Effector memory CD8-positive, alpha-beta T cell (primary cell): ENCODE measurements around the gene ABLIM1.

ENCODE experiments used
- ATAC-seq: fragments of 150-1000 bp; cut with Tn5 transposase; replicated peaks from 2 replicates; pipeline ENCODE4 v1.10.0; 2021; ENCODE audit warnings: mild to moderate bottlenecking, moderate library complexity
- DNase-seq, 3 experiments: peaks; one replicate each; pipeline ENCODE4 v3.0.0; 2021
- H3K27ac Mint-ChIP-seq, 2 donors: one replicate each; pipeline ENCODE4 v1.8.0; 2022; ENCODE audit warnings: mild to moderate bottlenecking in 2 of 2, mixed read lengths in 2 of 2, moderate library complexity in 2 of 2
- H3K27me3 Mint-ChIP-seq, 2 donors: one replicate each; pipeline ENCODE4 v1.8.0; 2022; ENCODE audit warnings: mixed read lengths in 2 of 2
- H3K36me3 Mint-ChIP-seq: one replicate; pipeline ENCODE4 v1.8.0; 2022; ENCODE audit warnings: mild to moderate bottlenecking, moderate library complexity, mixed read lengths; ENCODE audit not compliant: insufficient read depth
- H3K4me1 Mint-ChIP-seq, 2 donors: one replicate each; pipeline ENCODE4 v1.8.0; 2022; ENCODE audit warnings: low read depth in 2 of 2, mixed read lengths in 2 of 2
- H3K4me3 Mint-ChIP-seq, 2 donors: one replicate each; pipeline ENCODE4 v1.8.0; 2022; ENCODE audit warnings: mild to moderate bottlenecking in 2 of 2, mixed read lengths in 2 of 2, moderate library complexity in 2 of 2
- H3K9me3 Mint-ChIP-seq, 2 donors: one replicate each; pipeline ENCODE4 v1.8.0; 2022; ENCODE audit warnings: mixed read lengths in 2 of 2

Gene ABLIM1

DNA sequence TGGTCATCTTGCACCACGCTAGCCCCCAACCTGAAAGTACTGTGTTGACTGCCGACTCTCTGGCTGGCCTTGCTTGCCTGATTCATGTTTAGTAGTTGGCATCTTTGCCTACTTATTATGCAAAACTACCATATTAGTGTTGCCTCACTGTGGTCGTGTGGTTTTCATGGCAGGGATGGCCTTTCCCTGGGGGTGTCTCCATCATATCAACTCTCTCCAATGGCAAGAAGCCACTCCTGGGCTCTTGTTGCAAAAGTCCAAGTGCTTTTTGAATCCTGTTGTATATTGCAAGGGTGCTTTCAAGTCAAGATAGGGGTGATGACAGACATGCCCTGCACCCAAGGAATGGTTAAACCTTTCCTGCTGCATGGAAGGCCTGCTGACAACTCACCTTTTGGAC, 39.4 kb downstream of the ABLIM1 start:
- Mint-ChIP-seq H3K9me3 (no peaks in the 10 kb centered on the region), H3K27ac (no peak overlapping the region), H3K36me3 (no peaks in the 10 kb centered on the region), H3K27me3 (no peaks in the 10 kb centered on the region), H3K4me1 (peaks cover 5% of the 10 kb centered on the region in 2 donors), H3K4me3 (no peak overlapping the region)
- DNase-seq (no peak), ATAC-seq (no peak)

DNA sequence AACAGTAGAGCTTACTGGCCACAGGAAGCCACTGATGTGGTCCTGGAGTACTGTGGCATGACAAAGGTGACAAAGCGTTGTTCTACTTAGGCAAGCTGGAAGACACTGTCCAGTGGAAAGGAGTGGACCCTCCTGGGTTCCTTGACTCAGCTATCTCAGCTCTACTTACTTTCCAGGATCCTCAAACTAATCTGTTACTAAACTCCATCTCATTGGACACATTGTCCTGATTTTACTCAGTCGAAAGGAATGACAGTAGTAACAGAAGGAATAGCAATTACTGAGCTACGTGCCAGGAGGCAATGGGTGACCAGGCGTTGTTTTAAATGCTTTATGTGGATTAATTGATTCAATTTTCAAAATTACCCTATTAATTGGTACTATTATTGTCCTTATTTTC, 41.6 kb downstream of the ABLIM1 start:
- Mint-ChIP-seq H3K27ac (no peak overlapping the region), H3K4me3 (no peak overlapping the region), H3K27me3 (no peaks in the 10 kb centered on the region), H3K36me3 (no peaks in the 10 kb centered on the region), H3K9me3 (no peaks in the 10 kb centered on the region), H3K4me1 (peaks cover 5% of the 10 kb centered on the region in 2 donors)
- no peak for ATAC-seq
- DNase-seq: no peak

DNA sequence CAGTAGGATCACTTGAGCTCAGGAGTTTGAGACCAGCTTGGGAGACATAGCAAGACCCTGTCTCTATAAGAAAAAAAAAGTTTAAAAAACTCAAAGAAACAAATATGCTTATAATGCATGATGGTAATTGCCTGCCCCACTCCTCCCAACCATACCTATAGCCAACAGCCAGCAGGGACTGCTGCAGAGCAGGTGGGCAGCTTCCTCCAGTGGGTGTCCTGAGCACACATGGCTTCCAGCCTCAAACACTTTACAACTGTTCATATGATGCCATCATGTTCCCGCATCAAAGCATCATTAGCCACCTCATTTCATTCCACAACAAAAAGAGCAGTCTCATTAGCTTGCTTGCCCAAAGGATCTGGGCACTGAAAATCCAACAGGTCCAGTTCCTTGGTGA, 42.0 kb downstream of the ABLIM1 start:
- H3K9me3 Mint-ChIP-seq: no peaks in the 10 kb centered on the region
- peaks cover 5% of the 10 kb centered on the region in 2 donors for H3K4me1 Mint-ChIP-seq
- no peak for ATAC-seq
- no peaks in the 10 kb centered on the region for H3K27me3 Mint-ChIP-seq
- no peak for DNase-seq
- H3K4me3 Mint-ChIP-seq: no peak overlapping the region
- H3K36me3 Mint-ChIP-seq: no peaks in the 10 kb centered on the region
- H3K27ac Mint-ChIP-seq: no peak overlapping the region

DNA sequence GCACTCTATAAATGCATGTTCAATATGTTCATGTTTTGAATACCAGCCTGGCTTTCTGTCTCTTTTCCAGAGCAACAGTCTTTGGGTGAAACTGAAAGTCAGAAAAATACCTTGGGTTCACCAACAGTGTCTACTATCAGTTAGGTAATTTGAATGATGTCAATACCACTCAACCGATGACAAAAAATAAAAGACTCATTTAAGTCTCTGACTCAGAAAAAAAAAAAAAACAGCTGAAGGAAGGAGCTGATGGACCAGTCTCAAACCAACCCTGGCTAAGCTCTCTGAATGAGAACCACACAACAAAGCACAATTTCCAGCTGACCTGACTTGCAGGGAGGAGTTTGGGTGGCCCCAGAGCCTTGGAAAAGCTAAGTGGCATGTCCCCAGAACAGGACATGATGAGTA, 42.5 kb downstream of the ABLIM1 start:
- Mint-ChIP-seq H3K4me1 (peaks cover 5% of the 10 kb centered on the region in 2 donors), H3K36me3 (no peaks in the 10 kb centered on the region), H3K27me3 (no peaks in the 10 kb centered on the region), H3K27ac (peak overlapping the region in 1 of 2 donors; percentile 42), H3K9me3 (no peaks in the 10 kb centered on the region), H3K4me3 (no peak overlapping the region)
- no peak for DNase-seq
- no peak for ATAC-seq

DNA sequence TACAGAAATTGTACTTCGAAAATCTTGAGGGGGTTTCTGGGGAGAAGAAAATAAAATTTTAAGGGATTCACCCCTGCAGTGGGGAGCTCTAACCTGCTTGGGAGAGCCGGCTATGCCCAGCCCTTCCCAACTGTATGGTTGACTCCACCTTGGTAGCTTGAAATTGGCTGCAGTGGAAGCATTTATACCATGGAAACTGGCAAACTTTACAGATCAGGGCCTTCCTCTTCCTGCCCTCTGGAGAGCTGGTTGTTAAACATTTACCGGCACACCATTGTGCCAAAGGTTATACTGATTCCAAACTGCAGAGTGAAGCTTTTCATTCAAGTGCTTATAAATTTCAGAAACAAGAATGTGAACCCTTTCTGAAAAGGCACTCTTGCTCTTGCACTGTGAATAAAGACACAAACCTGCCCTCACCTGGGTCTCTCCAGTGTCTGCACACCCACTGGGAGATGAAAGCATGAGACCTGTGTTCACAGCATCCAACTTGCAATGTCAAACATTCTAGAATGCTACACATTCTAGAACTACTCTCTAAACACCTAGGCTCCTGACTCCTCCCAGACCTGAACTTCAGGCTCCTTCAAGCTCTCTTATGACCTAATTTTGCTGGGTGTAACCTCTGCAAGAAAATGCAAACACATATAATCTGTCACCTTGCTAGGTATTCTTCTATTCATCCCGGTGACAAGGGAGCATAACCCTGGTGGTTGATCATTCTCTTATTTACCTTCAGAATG, 44.7 kb downstream of the ABLIM1 start:
- H3K36me3 Mint-ChIP-seq: no peaks in the 10 kb centered on the region
- peaks cover 5% of the 10 kb centered on the region in 2 donors for H3K4me1 Mint-ChIP-seq
- no peak overlapping the region for H3K4me3 Mint-ChIP-seq
- no peak overlapping the region for H3K27ac Mint-ChIP-seq
- no peaks in the 10 kb centered on the region for H3K27me3 Mint-ChIP-seq
- DNase-seq (no peak), ATAC-seq (no peak)
- no peaks in the 10 kb centered on the region for H3K9me3 Mint-ChIP-seq

DNA sequence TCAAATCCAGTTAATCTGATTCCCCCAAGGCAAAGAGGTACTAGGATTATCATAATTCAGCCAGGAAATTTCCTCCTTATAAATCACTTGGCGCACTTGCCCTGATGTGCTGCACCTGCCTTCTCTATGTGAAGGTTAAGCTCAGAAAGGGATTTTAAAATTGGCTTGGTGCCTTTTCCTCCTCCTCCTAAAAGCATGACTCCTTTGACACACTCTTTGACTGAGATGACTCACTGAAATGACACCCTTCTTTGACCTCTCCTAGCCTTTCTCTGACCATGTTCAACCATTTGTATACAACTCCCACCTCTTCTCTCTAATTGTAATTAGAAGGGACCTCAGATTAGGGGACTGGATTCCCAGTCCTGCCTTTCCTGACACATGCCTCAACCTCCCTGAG, 46.5 kb downstream of the ABLIM1 start:
- Mint-ChIP-seq H3K27me3 (peaks cover 0 to 10% of the 10 kb centered on the region in 2 donors), H3K36me3 (no peaks in the 10 kb centered on the region), H3K4me3 (no peak overlapping the region), H3K27ac (no peak overlapping the region), H3K4me1 (peaks cover 5% of the 10 kb centered on the region in 2 donors), H3K9me3 (no peaks in the 10 kb centered on the region)
- no peak for ATAC-seq
- DNase-seq: no peak

DNA sequence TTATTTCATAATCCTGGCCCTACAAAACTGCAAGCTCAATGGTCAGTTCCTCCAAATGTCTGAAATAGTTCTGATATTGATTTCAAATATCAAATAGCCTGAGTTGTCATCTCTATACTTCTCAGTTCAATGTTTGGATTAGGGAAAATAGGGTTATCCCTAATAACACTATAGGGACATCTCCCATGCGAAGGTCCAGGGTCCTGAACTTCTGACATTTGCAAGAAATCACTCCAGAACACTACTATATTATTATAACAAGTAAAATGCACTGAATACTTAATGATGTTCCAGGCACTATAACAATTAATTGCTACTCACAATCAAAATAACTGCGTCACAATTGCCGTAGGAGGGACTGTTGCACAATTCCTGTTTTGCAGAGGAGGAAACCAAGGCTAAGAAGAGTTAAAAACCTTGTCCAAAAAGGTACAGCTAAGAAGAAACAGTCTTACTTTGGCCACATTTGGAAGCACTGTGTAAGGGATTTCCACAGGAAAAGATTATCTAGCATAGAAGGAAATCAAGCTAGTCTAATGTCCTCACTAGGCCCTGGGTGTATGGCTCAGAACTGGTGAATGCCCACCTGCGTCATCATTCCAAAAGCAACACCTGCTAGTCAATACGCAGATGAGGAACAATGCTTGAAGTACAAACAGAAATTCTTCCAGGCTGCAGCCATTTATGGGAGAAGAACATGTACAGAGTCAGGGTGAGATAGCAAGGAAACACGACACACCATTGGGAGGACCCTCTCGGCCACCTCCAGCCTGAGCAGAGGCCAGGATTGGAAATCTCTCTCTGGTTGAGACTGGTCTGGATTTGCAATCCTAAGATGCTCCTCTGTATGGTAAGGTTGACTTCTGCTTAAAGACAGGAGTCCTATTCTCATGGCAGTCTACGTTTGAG, 48.3 kb downstream of the ABLIM1 start:
- ATAC-seq (no peak), DNase-seq (no peak)
- Mint-ChIP-seq H3K4me1 (no peaks in the 10 kb centered on the region), H3K27me3 (peaks cover 0 to 10% of the 10 kb centered on the region in 2 donors), H3K27ac (no peak overlapping the region), H3K36me3 (no peaks in the 10 kb centered on the region), H3K4me3 (no peak overlapping the region), H3K9me3 (no peaks in the 10 kb centered on the region)

DNA sequence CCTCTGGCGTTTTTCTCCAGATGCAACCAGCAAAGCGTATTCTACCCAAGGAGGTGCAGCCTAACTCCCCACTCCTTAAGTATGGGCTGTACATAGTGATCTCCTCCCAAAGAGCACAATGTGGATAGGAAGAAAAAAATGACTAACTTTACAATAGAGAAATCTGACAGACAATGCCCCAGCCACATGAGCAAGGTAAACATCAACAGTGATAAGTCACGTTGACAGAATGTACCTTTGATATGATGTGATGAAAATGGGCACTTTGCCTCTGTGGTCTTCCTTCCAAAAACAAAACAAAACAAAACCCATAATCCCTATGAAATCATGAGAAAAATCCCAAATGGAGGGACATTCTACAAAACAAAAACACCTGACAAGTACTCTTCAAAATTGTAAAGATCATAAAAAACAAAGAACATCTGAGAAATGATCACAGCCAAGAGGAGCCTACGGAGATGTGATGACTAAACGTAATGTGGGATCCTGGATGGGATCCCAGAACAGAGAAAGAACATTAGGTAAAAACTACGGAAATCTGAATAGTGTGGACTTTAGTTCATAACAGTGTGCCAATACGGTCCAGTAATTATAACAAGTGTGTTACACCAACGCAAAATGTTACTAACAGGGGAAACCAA, 50.6 kb downstream of the ABLIM1 start:
- H3K4me3 Mint-ChIP-seq: no peak overlapping the region
- no peak overlapping the region for H3K27ac Mint-ChIP-seq
- H3K36me3 Mint-ChIP-seq: no peaks in the 10 kb centered on the region
- H3K27me3 Mint-ChIP-seq: peaks cover 0 to 10% of the 10 kb centered on the region in 2 donors
- no peak for DNase-seq
- no peaks in the 10 kb centered on the region for H3K9me3 Mint-ChIP-seq
- H3K4me1 Mint-ChIP-seq: peaks cover 0 to 2% of the 10 kb centered on the region in 2 donors
- no peak for ATAC-seq

DNA sequence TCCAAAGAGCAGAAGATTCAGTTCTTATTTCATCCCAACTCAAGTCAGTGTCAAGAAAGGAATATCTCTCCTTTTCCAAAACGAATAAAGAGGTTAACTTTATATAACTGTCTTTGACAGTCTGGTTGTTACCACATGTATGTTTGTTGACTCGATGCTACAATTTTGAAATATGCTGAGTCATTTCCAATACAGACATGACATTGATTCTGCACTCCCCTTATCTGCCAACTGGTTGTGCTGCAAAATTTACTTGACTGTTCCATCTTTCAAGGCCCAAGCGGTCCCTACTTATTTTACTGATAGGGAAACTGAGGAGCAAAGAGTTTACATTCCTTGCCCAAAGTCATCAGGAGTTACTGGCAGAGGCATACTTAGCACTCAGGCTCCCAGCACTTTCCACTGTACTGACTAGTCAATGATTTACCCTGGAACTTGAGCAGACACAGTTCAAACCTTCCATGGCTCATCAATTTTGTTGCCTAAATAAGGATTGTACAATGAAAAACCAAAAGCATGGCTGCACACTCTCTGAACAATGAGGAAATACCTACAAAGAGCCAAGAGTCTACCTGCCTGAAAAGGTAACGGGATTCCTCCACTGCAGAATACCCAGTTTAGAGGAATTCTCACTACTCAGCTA, 52.8 kb downstream of the ABLIM1 start:
- Mint-ChIP-seq H3K9me3 (no peaks in the 10 kb centered on the region), H3K27me3 (peaks cover 0 to 10% of the 10 kb centered on the region in 2 donors), H3K36me3 (no peaks in the 10 kb centered on the region), H3K4me1 (peaks cover 0 to 6% of the 10 kb centered on the region in 2 donors), H3K27ac (no peak overlapping the region), H3K4me3 (no peak overlapping the region)
- no peak for ATAC-seq
- DNase-seq: no peak

DNA sequence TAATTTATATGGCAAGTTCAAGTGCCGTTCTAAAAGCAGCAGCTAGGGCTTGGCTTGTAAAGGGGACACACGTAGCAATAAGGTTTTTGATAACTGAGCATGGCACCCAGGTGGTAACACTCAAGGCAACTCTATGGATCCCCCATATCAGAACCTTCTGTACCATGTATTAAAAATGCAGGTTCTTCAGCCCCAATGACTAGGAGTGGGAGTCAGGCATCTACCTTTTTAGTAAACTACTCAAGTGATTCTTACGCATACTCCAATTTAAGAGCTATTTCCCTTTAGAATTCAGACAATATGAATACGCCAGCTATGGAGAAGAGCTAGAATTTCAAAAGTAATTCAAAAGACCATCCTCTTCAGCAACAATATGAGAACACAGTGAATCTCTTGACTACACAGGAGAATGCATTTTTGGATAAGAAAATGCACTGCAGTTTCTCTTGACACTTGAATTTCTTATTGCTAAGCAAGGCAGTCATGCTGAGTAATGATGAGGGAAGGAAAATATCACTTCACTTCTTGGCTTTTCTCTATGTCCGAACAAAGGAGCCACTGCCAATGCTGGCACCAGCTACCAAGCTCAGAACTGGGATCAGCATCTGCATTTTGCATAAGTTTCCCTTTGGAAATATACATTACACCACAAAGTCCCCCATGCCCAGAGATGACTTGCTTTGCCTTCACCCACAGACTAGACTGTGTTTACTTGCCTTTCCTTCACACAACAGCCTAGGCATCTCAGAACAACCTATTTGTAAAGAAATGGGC, 53.5 kb downstream of the ABLIM1 start:
- DNase-seq (no peak), ATAC-seq (no peak)
- Mint-ChIP-seq H3K36me3 (no peaks in the 10 kb centered on the region), H3K27me3 (peaks cover 0 to 10% of the 10 kb centered on the region in 2 donors), H3K9me3 (no peaks in the 10 kb centered on the region), H3K27ac (no peak overlapping the region), H3K4me3 (no peak overlapping the region), H3K4me1 (peaks cover 0 to 8% of the 10 kb centered on the region in 2 donors)

DNA sequence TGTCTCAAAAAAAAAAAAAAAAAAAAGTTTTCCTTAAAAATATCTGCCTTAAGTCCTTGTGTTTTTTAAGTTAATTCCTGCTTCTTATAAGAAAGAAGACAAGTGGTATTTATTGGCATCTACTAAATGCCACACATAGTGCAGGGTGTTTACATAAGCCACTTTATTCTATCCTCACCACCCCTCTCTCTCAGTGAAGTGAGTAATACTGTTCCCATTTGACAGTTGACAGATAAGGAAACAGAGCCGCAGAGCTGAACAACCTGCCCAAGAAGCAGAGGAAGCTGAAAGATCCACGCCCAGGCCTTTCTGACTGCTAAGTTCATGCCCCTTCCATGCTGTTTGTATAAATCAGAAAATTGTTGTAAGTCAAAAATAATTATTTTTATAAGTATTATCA, 54.1 kb downstream of the ABLIM1 start:
- peaks cover 0 to 8% of the 10 kb centered on the region in 2 donors for H3K4me1 Mint-ChIP-seq
- DNase-seq (no peak), ATAC-seq (no peak)
- peaks cover 0 to 10% of the 10 kb centered on the region in 2 donors for H3K27me3 Mint-ChIP-seq
- no peak overlapping the region for H3K27ac Mint-ChIP-seq
- H3K9me3 Mint-ChIP-seq: no peaks in the 10 kb centered on the region
- no peak overlapping the region for H3K4me3 Mint-ChIP-seq
- H3K36me3 Mint-ChIP-seq: no peaks in the 10 kb centered on the region

DNA sequence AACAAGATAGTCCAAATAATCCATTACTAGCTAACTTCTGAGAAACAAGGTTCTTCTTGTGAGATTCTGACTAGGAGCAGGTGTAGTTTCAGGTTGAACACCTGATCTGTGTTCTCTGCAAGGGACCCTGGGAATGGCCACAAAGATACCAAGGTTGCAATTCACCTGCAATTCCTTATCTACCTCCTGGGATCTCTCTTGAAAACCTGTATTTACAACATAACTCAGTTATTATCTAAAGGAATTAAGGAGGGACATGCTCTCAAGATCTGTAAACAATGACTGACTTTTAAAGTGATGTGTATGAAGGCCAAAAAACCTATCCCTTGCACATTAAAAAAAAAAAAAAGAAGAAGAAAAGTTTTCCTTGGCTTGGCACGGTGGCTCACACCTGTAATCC, 54.8 kb downstream of the ABLIM1 start:
- Mint-ChIP-seq H3K27me3 (peaks cover 0 to 10% of the 10 kb centered on the region in 2 donors), H3K4me3 (no peak overlapping the region), H3K27ac (no peak overlapping the region), H3K9me3 (no peaks in the 10 kb centered on the region), H3K36me3 (no peaks in the 10 kb centered on the region), H3K4me1 (peaks cover 0 to 8% of the 10 kb centered on the region in 2 donors)
- ATAC-seq (no peak), DNase-seq (no peak)
